Keratinocyte (primary cell): ENCODE data around the gene STOM. TPM values are rescaled to one million over a fixed set of nuclear protein-coding genes. Genes with fewer than 3 reads are reported as not detected.

ENCODE experiments used
- DNase-seq: peaks from one replicate; pipeline ENCODE4 v3.0.0-alpha.2; 2011; ENCODE audit warnings: low read depth, missing footprints, low spot score
- FAIRE-seq: peaks from 2 replicates; lab custom pipeline; 2011; peaks lifted over from hg19 to GRCh38; lab: Jason Lieb, UNC
- H2AFZ ChIP-seq: 2 replicates; pipeline ENCODE4 v1.6.0; 2012; ENCODE audit warnings: low read length, control low read depth, inconsistent platforms; ENCODE audit not compliant: control insufficient read depth
- H3K27ac ChIP-seq: 2 replicates; pipeline ENCODE4 v1.5.1; 2011; ENCODE audit warnings: low read length; ENCODE audit not compliant: control insufficient read depth, insufficient read depth
- H3K27me3 ChIP-seq: 3 replicates; pipeline ENCODE4 v1.6.0; 2011; ENCODE audit warnings: low read length; ENCODE audit not compliant: control insufficient read depth, insufficient read depth; ENCODE audit errors: extremely low read depth
- H3K36me3 ChIP-seq, 2 experiments: 2 replicates in 1 of 2; 3 replicates in 1 of 2; pipeline ENCODE4 v1.5.1; 2011; ENCODE audit warnings: low read length in 2 of 2, mild to moderate bottlenecking in 1 of 2; ENCODE audit not compliant: control insufficient read depth in 2 of 2, insufficient read depth in 2 of 2; ENCODE audit errors: extremely low read depth in 1 of 2
- H3K4me1 ChIP-seq: 3 replicates; pipeline ENCODE4 v1.5.1; 2011; ENCODE audit warnings: low read length; ENCODE audit not compliant: control insufficient read depth, insufficient read depth; ENCODE audit errors: extremely low read depth
- H3K4me2 ChIP-seq: 3 replicates; pipeline ENCODE4 v1.6.0; 2011; ENCODE audit warnings: low read depth, low read length; ENCODE audit not compliant: control insufficient read depth, insufficient read depth; ENCODE audit errors: extremely low read depth
- H3K4me3 ChIP-seq, 3 experiments: fragments of 200-600 bp in 1 of 3; sonication (generic) in 1 of 3; 2 replicates in 2 of 3; 3 replicates in 1 of 3; pipeline ENCODE4 v1.5.1; 2011 to 2016; ENCODE audit warnings: low read length in 3 of 3, mild to moderate bottlenecking in 3 of 3, control low read depth in 2 of 3, inconsistent platforms in 1 of 3, low read depth in 1 of 3, mixed read lengths in 1 of 3, mixed run types in 1 of 3, moderate library complexity in 1 of 3; ENCODE audit not compliant: control insufficient read depth in 2 of 3, insufficient read depth in 2 of 3; ENCODE audit errors: extremely low read depth in 1 of 3
- H3K79me2 ChIP-seq: 2 replicates; pipeline ENCODE4 v1.6.0; 2012; ENCODE audit warnings: low read length; ENCODE audit not compliant: control insufficient read depth, insufficient read depth
- H3K9ac ChIP-seq: 3 replicates; pipeline ENCODE4 v1.6.0; 2011; ENCODE audit warnings: low read length; ENCODE audit not compliant: control insufficient read depth, insufficient read depth; ENCODE audit errors: extremely low read depth
- H3K9me1 ChIP-seq: 3 replicates; pipeline ENCODE4 v1.6.0; 2011; ENCODE audit warnings: low read length; ENCODE audit not compliant: control insufficient read depth, insufficient read depth; ENCODE audit errors: extremely low read depth
- H3K9me3 ChIP-seq: 2 replicates; pipeline ENCODE4 v1.5.1; 2012; ENCODE audit warnings: low read depth, low read length; ENCODE audit not compliant: control insufficient read depth
- H4K20me1 ChIP-seq: 3 replicates; pipeline ENCODE4 v1.6.0; 2011; ENCODE audit warnings: low read length; ENCODE audit not compliant: control insufficient read depth, insufficient read depth; ENCODE audit errors: extremely low read depth
- EZH2 ChIP-seq: IDR thresholded peaks from one replicate; pipeline ENCODE4 v1.6.1; 2012; ENCODE audit warnings: inconsistent platforms, mild to moderate bottlenecking, low read length, moderate library complexity
- dilution Hi-C: fragments of 300-500 bp; cut with MboI; formaldehyde crosslinking; loops from one replicate; pipeline ENCODE4 v1.7.0; 2020; ENCODE audit warnings: low sequenced_read_pairs; ENCODE audit not compliant: extremely low pct_ligation_motif_present
- polyA plus RNA-seq, 5 experiments: library from polyadenylated mRNA; depleted of rRNA in 3 of 5; stranded (reverse) in 3 of 5; stranded (forward) in 1 of 5; unstranded in 1 of 5; fragments of >200 nt; gene quantifications; 1 replicate in 1 of 5; 2 replicates in 3 of 5; 3 replicates in 1 of 5; pipeline versions ENCODE4 v1.2.1 to v1.2.3, GENCODE V29; 2011 to 2012; ENCODE audit warnings: missing spikeins in 2 of 5, low read depth in 1 of 5, low replicate concordance in 1 of 5
- TF ChIP-seq, protein P1 (sequence below), 3 experiments: IDR thresholded peaks in 1 of 3; conservative IDR thresholded peaks in 1 of 3; optimal IDR thresholded peaks in 1 of 3; 2 replicates in 2 of 3; 3 replicates in 1 of 3; pipeline versions ENCODE3 to v1.5.1; 2011; ENCODE audit warnings: low read length in 3 of 3, mild to moderate bottlenecking in 3 of 3, moderate library complexity in 2 of 3, control low read depth in 1 of 3, inconsistent platforms in 1 of 3; ENCODE audit not compliant: insufficient read depth in 2 of 3; ENCODE audit errors: extremely low read depth in 1 of 3

The STOM gene
- polyA plus RNA-seq, 1 donor (not counting 4 experiments of a cell fraction or from before 2014, with no cell fraction given) = 121 TPM

DNA sequence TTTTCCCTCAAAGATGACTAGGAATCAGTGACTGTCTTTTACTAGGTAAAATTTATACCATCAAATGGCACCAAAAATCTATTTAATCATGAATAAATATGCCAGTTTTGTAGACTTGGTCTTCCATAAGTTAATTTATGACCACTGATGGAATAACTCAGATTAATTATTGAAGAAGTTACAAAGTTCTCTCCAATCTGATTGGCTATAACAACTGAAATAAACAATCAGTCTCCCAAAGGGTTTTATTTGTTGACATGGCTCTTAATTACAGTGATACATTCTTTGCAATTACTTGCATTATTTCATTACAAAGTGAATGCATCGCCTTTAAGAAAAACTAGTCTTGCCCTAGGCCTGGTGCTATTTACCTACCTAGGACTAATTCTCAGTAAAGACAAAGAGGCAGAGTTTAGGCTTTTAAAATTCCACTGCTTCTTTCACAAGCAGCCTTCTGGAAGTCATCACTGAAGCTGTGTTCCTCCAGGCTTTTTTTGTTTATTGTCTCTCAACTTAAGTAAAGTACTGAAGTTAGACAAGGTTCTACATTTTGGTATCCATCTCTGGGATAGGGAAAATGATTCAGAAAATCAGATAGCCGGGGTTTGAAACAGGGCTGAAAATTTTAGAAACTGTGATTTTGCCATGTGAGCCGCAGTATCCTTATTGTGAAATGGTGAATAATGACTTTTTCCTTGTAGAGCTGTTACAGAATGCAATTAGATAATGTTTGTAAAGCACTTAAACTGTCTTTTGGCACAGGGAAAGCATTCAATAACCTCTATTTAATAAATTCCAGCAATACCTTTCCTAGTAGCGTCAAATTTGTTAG lies 2.5 kb downstream of the STOM start:
- FAIRE-seq (no peak), DNase-seq (no peak)
- Histone ChIP-seq H3K4me1 (peaks cover 55% of the 10 kb centered on the region), H2AFZ (no peak overlapping the region), H3K4me2 (peak overlapping the region; percentile 85), H3K27ac (peak overlapping the region; percentile 43), H3K4me3 (peak overlapping the region in 2 of 3 experiments; percentile 60 to 67), H3K36me3 (no peaks in the 10 kb centered on the region), H3K9ac (peak overlapping the region; percentile 86), H3K9me1 (no peaks in the 10 kb centered on the region), H4K20me1 (no peaks in the 10 kb centered on the region), H3K79me2 (peaks cover 54% of the 10 kb centered on the region), H3K9me3 (no peaks in the 10 kb centered on the region), H3K27me3 (no peaks in the 10 kb centered on the region)
- dilution Hi-C loops = no loop called here
- TF ChIP-seq, protein P1, sequence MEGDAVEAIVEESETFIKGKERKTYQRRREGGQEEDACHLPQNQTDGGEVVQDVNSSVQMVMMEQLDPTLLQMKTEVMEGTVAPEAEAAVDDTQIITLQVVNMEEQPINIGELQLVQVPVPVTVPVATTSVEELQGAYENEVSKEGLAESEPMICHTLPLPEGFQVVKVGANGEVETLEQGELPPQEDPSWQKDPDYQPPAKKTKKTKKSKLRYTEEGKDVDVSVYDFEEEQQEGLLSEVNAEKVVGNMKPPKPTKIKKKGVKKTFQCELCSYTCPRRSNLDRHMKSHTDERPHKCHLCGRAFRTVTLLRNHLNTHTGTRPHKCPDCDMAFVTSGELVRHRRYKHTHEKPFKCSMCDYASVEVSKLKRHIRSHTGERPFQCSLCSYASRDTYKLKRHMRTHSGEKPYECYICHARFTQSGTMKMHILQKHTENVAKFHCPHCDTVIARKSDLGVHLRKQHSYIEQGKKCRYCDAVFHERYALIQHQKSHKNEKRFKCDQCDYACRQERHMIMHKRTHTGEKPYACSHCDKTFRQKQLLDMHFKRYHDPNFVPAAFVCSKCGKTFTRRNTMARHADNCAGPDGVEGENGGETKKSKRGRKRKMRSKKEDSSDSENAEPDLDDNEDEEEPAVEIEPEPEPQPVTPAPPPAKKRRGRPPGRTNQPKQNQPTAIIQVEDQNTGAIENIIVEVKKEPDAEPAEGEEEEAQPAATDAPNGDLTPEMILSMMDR (optimal IDR thresholded peaks at IDR 0.05 in 1 of 3, IDR thresholded peaks at IDR 0.05 in 1 of 3, conservative IDR thresholded peaks at IDR 0.05 in 1 of 3; ENCODE audit: extremely low read depth in 1 of 3, insufficient read depth in 2 of 3, low read length in 3 of 3) = no peak
- no peak for TF ChIP-seq EZH2

DNA sequence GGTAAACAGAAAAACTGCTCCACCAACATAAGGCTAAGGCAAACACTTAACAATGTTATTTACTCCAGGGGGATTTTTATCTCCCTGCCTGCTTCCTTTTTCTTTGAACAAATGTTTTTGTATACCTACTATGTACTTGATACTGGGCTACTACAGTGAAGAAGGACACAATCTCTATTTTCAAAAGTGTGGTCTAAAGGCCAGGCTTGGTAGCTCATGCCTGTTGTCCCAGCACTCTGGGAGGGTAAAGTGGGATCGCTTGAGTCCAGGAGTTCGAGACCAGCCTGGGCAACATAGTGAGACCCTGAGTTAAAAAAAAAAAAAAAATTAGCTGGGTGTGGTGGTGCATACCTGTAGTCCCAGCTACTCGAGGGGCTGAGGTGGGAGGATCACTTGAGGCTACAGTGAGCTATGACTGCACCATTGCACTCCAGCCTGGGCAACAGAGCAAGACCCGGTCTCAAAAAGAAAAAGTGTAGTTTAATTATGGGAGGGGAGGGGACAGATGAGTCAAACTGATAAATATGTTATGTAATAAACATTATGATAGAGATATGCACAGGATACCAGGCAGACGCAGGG lies 3.3 kb downstream of the STOM start:
- peaks cover 51% of the 10 kb centered on the region for H3K4me1 ChIP-seq
- H4K20me1 ChIP-seq = no peaks in the 10 kb centered on the region
- dilution Hi-C loops = no loop called here
- H3K9me1 ChIP-seq = no peaks in the 10 kb centered on the region
- H3K4me2 ChIP-seq = peak overlapping the region; percentile 85
- no peak overlapping the region for H3K9ac ChIP-seq
- H3K36me3 ChIP-seq = no peaks in the 10 kb centered on the region
- no peaks in the 10 kb centered on the region for H3K9me3 ChIP-seq
- DNase-seq = no peak
- TF ChIP-seq EZH2 = no peak
- TF ChIP-seq, protein P1 (optimal IDR thresholded peaks at IDR 0.05 in 1 of 3, IDR thresholded peaks at IDR 0.05 in 1 of 3, conservative IDR thresholded peaks at IDR 0.05 in 1 of 3; ENCODE audit: extremely low read depth in 1 of 3, insufficient read depth in 2 of 3, low read length in 3 of 3) = no peak
- H3K4me3 ChIP-seq = no peak overlapping the region
- H3K27me3 ChIP-seq = no peaks in the 10 kb centered on the region
- no peak for FAIRE-seq
- peaks cover 60% of the 10 kb centered on the region for H3K79me2 ChIP-seq
- no peak overlapping the region for H2AFZ ChIP-seq
- no peak overlapping the region for H3K27ac ChIP-seq
